HCT116 (cell line): Measurements from ENCODE around the gene PRSS22. TPM values are rescaled to one million over a fixed set of nuclear protein-coding genes. Genes with fewer than 3 reads are reported as not detected.

Source experiments
- ATAC-seq: fragments of 200-7000 bp; cut with Tn5 transposase; 2 replicates; pipeline ENCODE4 v1.9.1; 2020; ENCODE audit warnings: mild to moderate bottlenecking, moderate library complexity
- BruUV-seq: library from RNA; stranded (reverse); fragments of 400-500 nt; replicated peaks from 2 replicates; lab custom pipeline; 2021; lab: Mats Ljungman, UMichigan
- CTCF ChIA-PET: fragments of 300-600 bp; sonication (Branson Sonifier 250); formaldehyde crosslinking; loops from one replicate; lab custom pipeline; 2021; ENCODE audit warnings: antibody characterized with exemption; lab: Charles Lee
- POLR2A ChIA-PET: fragments of 300-600, 350-600 bp; sonication (Branson Sonifier 250); formaldehyde crosslinking; loops from one replicate; lab custom pipeline; 2021; ENCODE audit warnings: antibody characterized with exemption; lab: Charles Lee
- RAD21 ChIA-PET, 2 experiments: fragments of 300-600 bp; sonication (Branson Sonifier 250); formaldehyde crosslinking; loops; one replicate each; lab custom pipeline; 2023; ENCODE audit warnings: low total read pairs in 2 of 2; ENCODE audit not compliant: uncharacterized antibody in 2 of 2, unreplicated experiment in 2 of 2, low non-redundant PET in 1 of 2; lab: Charles Lee
- DNase-seq: peaks from one replicate; pipeline ENCODE4 v3.0.0-alpha.2; 2010; ENCODE audit warnings: low read depth, low spot score
- H2AFZ ChIP-seq: fragments of 200-600 bp; shearing (Covaris generic), sonication (generic); 2 replicates; pipeline ENCODE4 v1.6.1; 2017; ENCODE audit warnings: low read depth, mixed run types, mixed read lengths, antibody characterized with exemption, low read length; ENCODE audit not compliant: poor library complexity, severe bottlenecking
- H3K27ac ChIP-seq: 2 replicates; pipeline ENCODE4 v1.5.1; 2012; ENCODE audit warnings: low read depth, low read length
- H3K27me3 ChIP-seq: fragments of 200-600 bp; sonication (generic); 2 replicates; pipeline ENCODE4 v1.6.1; 2016; ENCODE audit warnings: mixed run types, low read length, mixed read lengths; ENCODE audit not compliant: insufficient read depth
- H3K36me3 ChIP-seq, 2 experiments: fragments of 200-500 bp in 1 of 2; fragments of 200-600 bp in 1 of 2; sonication (Bioruptor generic) in 1 of 2; sonication (generic) in 1 of 2; 2 replicates each; pipeline versions ENCODE4 v1.5.1 to v1.6.1; 2014 to 2016; ENCODE audit warnings: low read length in 2 of 2, inconsistent platforms in 1 of 2, mixed read lengths in 1 of 2, mixed run types in 1 of 2; ENCODE audit not compliant: insufficient read depth in 2 of 2, control insufficient read depth in 1 of 2
- H3K4me1 ChIP-seq, 2 experiments: fragments of 200-600 bp in 1 of 2; sonication (generic) in 1 of 2; 2 replicates each; pipeline versions ENCODE4 v1.5.1 to v1.6.1; 2012 to 2017; ENCODE audit warnings: low read length in 2 of 2, inconsistent platforms in 1 of 2, mild to moderate bottlenecking in 1 of 2, mixed read lengths in 1 of 2, mixed run types in 1 of 2, moderate library complexity in 1 of 2; ENCODE audit not compliant: insufficient read depth in 2 of 2, control insufficient read depth in 1 of 2
- H3K4me2 ChIP-seq: fragments of 200-600 bp; sonication (generic); 2 replicates; pipeline ENCODE4 v1.6.1; 2017; ENCODE audit warnings: mixed run types, low read length, mixed read lengths
- H3K4me3 ChIP-seq, 2 experiments: fragments of 200-600 bp in 1 of 2; sonication (generic) in 1 of 2; replicated peaks in 1 of 2; 2 replicates each; pipeline ENCODE4 v1.5.1; 2011 to 2016; ENCODE audit warnings: low read length in 2 of 2, control low read depth in 1 of 2, low read depth in 1 of 2, mild to moderate bottlenecking in 1 of 2, mixed read lengths in 1 of 2, mixed run types in 1 of 2
- H3K79me2 ChIP-seq: fragments of 200-600 bp; sonication (generic); 2 replicates; pipeline ENCODE4 v1.6.1; 2017; ENCODE audit warnings: mild to moderate bottlenecking, mixed run types, low read length, moderate library complexity, mixed read lengths; ENCODE audit not compliant: insufficient read depth
- H3K9ac ChIP-seq: fragments of 200-600 bp; sonication (generic); 2 replicates; pipeline ENCODE4 v1.6.1; 2016; ENCODE audit warnings: low read length, mixed read lengths
- H3K9me2 ChIP-seq: fragments of 200-600 bp; sonication (generic), shearing (Covaris generic); 2 replicates; pipeline ENCODE4 v1.6.1; 2017; ENCODE audit warnings: mixed run types, mild to moderate bottlenecking, moderate library complexity; ENCODE audit not compliant: insufficient read depth
- H3K9me3 ChIP-seq, 2 experiments: fragments of 200-500 bp in 1 of 2; fragments of 200-600 bp in 1 of 2; sonication (Bioruptor generic) in 1 of 2; sonication (generic) in 1 of 2; 2 replicates each; pipeline ENCODE4 v1.6.1; 2014 to 2017; ENCODE audit warnings: low read length in 2 of 2, mixed read lengths in 2 of 2, inconsistent platforms in 1 of 2, low read depth in 1 of 2, mild to moderate bottlenecking in 1 of 2, mixed run types in 1 of 2, moderate library complexity in 1 of 2; ENCODE audit not compliant: control insufficient read depth in 1 of 2, insufficient read depth in 1 of 2
- H4K20me1 ChIP-seq: fragments of 200-600 bp; sonication (generic), shearing (Covaris generic); 2 replicates; pipeline ENCODE4 v1.6.1; 2017; ENCODE audit warnings: mixed run types, mild to moderate bottlenecking, moderate library complexity; ENCODE audit not compliant: insufficient read depth
- CEBPB ChIP-seq: IDR thresholded peaks from 2 replicates; pipeline ENCODE4 v1.6.1; 2012; ENCODE audit warnings: low read depth
- CTCF ChIP-seq, 3 experiments: fragments of 200-600 bp in 1 of 3; sonication (generic) in 1 of 3; IDR thresholded peaks in 2 of 3; conservative IDR thresholded peaks in 1 of 3; 2 replicates each; pipeline ENCODE4 v1.5.1; 2012 to 2017; ENCODE audit warnings: low read depth in 2 of 3, low read length in 2 of 3, antibody characterized with exemption in 1 of 3, borderline replicate concordance in 1 of 3, control low read depth in 1 of 3, mild to moderate bottlenecking in 1 of 3, mixed read lengths in 1 of 3, mixed run types in 1 of 3, moderate library complexity in 1 of 3; ENCODE audit not compliant: insufficient read depth in 1 of 3
- EGR1 ChIP-seq: IDR thresholded peaks from 2 replicates; pipeline ENCODE4 v1.6.1; 2012; ENCODE audit warnings: low read depth
- ELF1 ChIP-seq: IDR thresholded peaks from 2 replicates; pipeline ENCODE4 v1.6.1; 2012; ENCODE audit warnings: low read depth, borderline replicate concordance
- EZH2phosphoT487 ChIP-seq: fragments of 200-600 bp; IDR thresholded peaks from 2 replicates; pipeline ENCODE4 v1.6.1; 2018; ENCODE audit warnings: antibody characterized with exemption, borderline replicate concordance
- FOSL1 ChIP-seq: IDR thresholded peaks from 2 replicates; pipeline ENCODE4 v1.6.1; 2012; ENCODE audit warnings: low read depth
- JUND ChIP-seq: IDR thresholded peaks from 2 replicates; pipeline ENCODE4 v1.6.1; 2012
- MAX ChIP-seq: IDR thresholded peaks from 2 replicates; pipeline ENCODE4 v1.6.1; 2012
- POLR2A ChIP-seq: IDR thresholded peaks from 2 replicates; pipeline ENCODE4 v1.7.0; 2011; ENCODE audit warnings: borderline replicate concordance; ENCODE audit not compliant: insufficient read depth, insufficient read length; ENCODE audit errors: extremely low read depth
- POLR2AphosphoS5 ChIP-seq: IDR thresholded peaks from 2 replicates; pipeline ENCODE4 v1.6.1; 2011; ENCODE audit warnings: mild to moderate bottlenecking, low read depth, low read length, moderate library complexity
- RAD21 ChIP-seq: IDR thresholded peaks from 2 replicates; pipeline ENCODE4 v1.6.1; 2012; ENCODE audit warnings: low read depth, mild to moderate bottlenecking
- SIN3A ChIP-seq: IDR thresholded peaks from 2 replicates; pipeline ENCODE4 v1.6.1; 2012; ENCODE audit warnings: low read depth
- SRF ChIP-seq: IDR thresholded peaks from 2 replicates; pipeline ENCODE4 v1.6.1; 2012; ENCODE audit warnings: low read depth
- TCF7L2 ChIP-seq: IDR thresholded peaks from 2 replicates; pipeline ENCODE4 v1.7.0; 2011; ENCODE audit warnings: borderline replicate concordance, inconsistent platforms; ENCODE audit not compliant: insufficient read depth, insufficient read length; ENCODE audit errors: extremely low read depth
- YY1 ChIP-seq: IDR thresholded peaks from 2 replicates; pipeline ENCODE4 v1.6.1; 2011; ENCODE audit warnings: low read length, low read depth, moderate library complexity, mild to moderate bottlenecking; ENCODE audit not compliant: insufficient replicate concordance; ENCODE audit errors: extremely low read depth
- ZFX ChIP-seq: fragments of 450-650 bp; IDR thresholded peaks from 2 replicates; pipeline ENCODE4 v1.6.1; 2017
- intact Hi-C: fragments of 100-400 bp; cut with micrococcal nuclease; formaldehyde crosslinking; loops from 2 replicates; pipeline ENCODE4 v1.10.0; 2022
- total RNA-seq: library from RNA; stranded (reverse); gene quantifications from one replicate; pipeline ENCODE4 v1.2.1, GENCODE V29; 2021; ENCODE audit not compliant: unreplicated experiment

The PRSS22 gene
- total RNA-seq, 1 experiment from 2014 or later = 20.2 TPM

- intact Hi-C loops = no loop called here
- no peak for TF ChIP-seq RAD21
- no peak for TF ChIP-seq CEBPB
- TF ChIP-seq EGR1 = no peak
- TF ChIP-seq SIN3A = no peak
- TF ChIP-seq POLR2A = no peak
- no peak for TF ChIP-seq EZH2phosphoT487
- no peak for TF ChIP-seq MAX
- TF ChIP-seq FOSL1 = no peak
- TF ChIP-seq POLR2AphosphoS5 = no peak
- TF ChIP-seq ELF1 = no peak
- no peak for TF ChIP-seq TCF7L2
- TF ChIP-seq SRF = no peak
- no peak for TF ChIP-seq JUND
- RAD21 ChIA-PET = no interaction called here
Measured at GRCh38 chr16:2825049-2825742, 32.8 kb downstream of the PRSS22 start.

GRCh38 chr16:2824626-2825025 is 33.3 kb downstream of the PRSS22 start:
- BruUV-seq = no TSS peak
- H3K9me3 ChIP-seq = no peaks in the 10 kb centered on the region
- no peak overlapping the region for H3K4me3 ChIP-seq
- ChIA-PET RAD21 (no interaction called here), POLR2A (no interaction called here)
- no peaks in the 10 kb centered on the region for H4K20me1 ChIP-seq
- no peak overlapping the region for H3K27ac ChIP-seq
- no peak overlapping the region for H2AFZ ChIP-seq
- no peaks in the 10 kb centered on the region for H3K4me1 ChIP-seq
- TF ChIP-seq CTCF (IDR thresholded peaks at IDR 0.05 in 2 of 3, conservative IDR thresholded peaks at IDR 0.05 in 1 of 3; ENCODE audit: borderline replicate concordance in 1 of 3, insufficient read depth in 1 of 3, low read depth in 2 of 3, low read length in 2 of 3) (no peak), ZFX (no peak), YY1 (no peak)
- TF ChIP-seq, all 23 proteins: peak for 0
- Histone ChIP-seq H3K36me3 (no peaks in the 10 kb centered on the region), H3K9me2 (no peaks in the 10 kb centered on the region), H3K9ac (no peak overlapping the region), H3K27me3 (no peaks in the 10 kb centered on the region), H3K79me2 (no peaks in the 10 kb centered on the region), H3K4me2 (no peak overlapping the region)
- no peak for ATAC-seq
- CTCF ChIA-PET = no interaction called here
- intact Hi-C loops = no loop called here
- no peak for DNase-seq

More at GRCh38 chr16:2825049-2825742, 32.8 kb downstream of the PRSS22 start:
- H3K9me3 ChIP-seq = no peaks in the 10 kb centered on the region
- ATAC-seq = no peak
- POLR2A ChIA-PET = no interaction called here
- CTCF ChIA-PET = no interaction called here
- no peaks in the 10 kb centered on the region for H3K9me2 ChIP-seq
- no peaks in the 10 kb centered on the region for H3K4me1 ChIP-seq
- no peak overlapping the region for H3K27ac ChIP-seq
- no peaks in the 10 kb centered on the region for H3K79me2 ChIP-seq
- no TSS peak for BruUV-seq
- H4K20me1 ChIP-seq = no peaks in the 10 kb centered on the region
- H3K4me2 ChIP-seq = no peak overlapping the region
- no peak overlapping the region for H3K4me3 ChIP-seq
- no peaks in the 10 kb centered on the region for H3K36me3 ChIP-seq
- no peaks in the 10 kb centered on the region for H3K27me3 ChIP-seq
- no peak overlapping the region for H2AFZ ChIP-seq
- H3K9ac ChIP-seq = no peak overlapping the region
- no peak for DNase-seq
